ENCODE results near the gene BUD31. TPM values are rescaled to one million over a fixed set of nuclear protein-coding genes. Genes with fewer than 3 reads are reported as not detected.
"Not testable (repeated sequence)": the region's sequence is repeated elsewhere in the genome, so short reads cannot be mapped to it uniquely, and the experiment has no call there.

The BUD31 gene
- total RNA-seq, 1 donor from 2014 or later, result 176 TPM

- DNase-seq (ENCODE audit: low read depth) (no peak), FAIRE-seq (no peak)
- no peak overlapping the region for H3K27ac ChIP-seq (ENCODE audit: low read depth, low read length)
- H3K4me3 ChIP-seq (ENCODE audit: insufficient read depth, low read depth, low read length), result no peak overlapping the region
- no peaks in the 10 kb centered on the region for H3K27me3 ChIP-seq (ENCODE audit: insufficient read depth, low read length)
- Mint-ChIP-seq H3K27ac (ENCODE audit: unreplicated experiment) (no peak overlapping the region), H3K9me3 (ENCODE audit: unreplicated experiment) (no peaks in the 10 kb centered on the region), H3K36me3 (ENCODE audit: low read depth, unreplicated experiment) (peaks cover 6% of the 10 kb centered on the region), H3K4me1 (ENCODE audit: low read depth, unreplicated experiment) (peaks cover 13% of the 10 kb centered on the region), H3K4me3 (ENCODE audit: unreplicated experiment) (no peak overlapping the region), H3K27me3 (ENCODE audit: low read depth, unreplicated experiment) (no peaks in the 10 kb centered on the region)
- no peaks in the 10 kb centered on the region for H3K9me3 ChIP-seq (ENCODE audit: insufficient read depth, low read depth, low read length)
- peaks cover 14% of the 10 kb centered on the region for H3K4me1 ChIP-seq (ENCODE audit: insufficient read depth, low read length)
- TF ChIP-seq, protein P1, sequence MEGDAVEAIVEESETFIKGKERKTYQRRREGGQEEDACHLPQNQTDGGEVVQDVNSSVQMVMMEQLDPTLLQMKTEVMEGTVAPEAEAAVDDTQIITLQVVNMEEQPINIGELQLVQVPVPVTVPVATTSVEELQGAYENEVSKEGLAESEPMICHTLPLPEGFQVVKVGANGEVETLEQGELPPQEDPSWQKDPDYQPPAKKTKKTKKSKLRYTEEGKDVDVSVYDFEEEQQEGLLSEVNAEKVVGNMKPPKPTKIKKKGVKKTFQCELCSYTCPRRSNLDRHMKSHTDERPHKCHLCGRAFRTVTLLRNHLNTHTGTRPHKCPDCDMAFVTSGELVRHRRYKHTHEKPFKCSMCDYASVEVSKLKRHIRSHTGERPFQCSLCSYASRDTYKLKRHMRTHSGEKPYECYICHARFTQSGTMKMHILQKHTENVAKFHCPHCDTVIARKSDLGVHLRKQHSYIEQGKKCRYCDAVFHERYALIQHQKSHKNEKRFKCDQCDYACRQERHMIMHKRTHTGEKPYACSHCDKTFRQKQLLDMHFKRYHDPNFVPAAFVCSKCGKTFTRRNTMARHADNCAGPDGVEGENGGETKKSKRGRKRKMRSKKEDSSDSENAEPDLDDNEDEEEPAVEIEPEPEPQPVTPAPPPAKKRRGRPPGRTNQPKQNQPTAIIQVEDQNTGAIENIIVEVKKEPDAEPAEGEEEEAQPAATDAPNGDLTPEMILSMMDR (IDR thresholded peaks at IDR 0.05; ENCODE audit: insufficient read depth, low read depth, low read length), result no peak
- TF ChIP-seq EZH2 (IDR thresholded peaks at IDR 0.05; ENCODE audit: insufficient read depth, low read length), result no peak
- H3K79me2 ChIP-seq (ENCODE audit: insufficient read depth, low read length), result peaks cover 49% of the 10 kb centered on the region
- peaks cover 9% of the 10 kb centered on the region for H3K36me3 ChIP-seq (ENCODE audit: insufficient read depth, low read length)
- H3K4me2 ChIP-seq (ENCODE audit: low read length), result no peak overlapping the region
- peaks cover 63% of the 10 kb centered on the region for H4K20me1 ChIP-seq (ENCODE audit: insufficient read depth, low read length)
- no peak overlapping the region for H2AFZ ChIP-seq (ENCODE audit: low read depth, low read length)
- H3K9ac ChIP-seq (ENCODE audit: low read length), result no peak overlapping the region
Measured at GRCh38 chr7:99384523-99384922, 24.2 kb upstream of the BUD31 start.

- peaks cover 38% of the 10 kb centered on the region for H3K79me2 ChIP-seq (ENCODE audit: insufficient read depth, low read length)
- H3K36me3 ChIP-seq (ENCODE audit: insufficient read depth, low read length), result peaks cover 16% of the 10 kb centered on the region
- H4K20me1 ChIP-seq (ENCODE audit: insufficient read depth, low read length), result peaks cover 59% of the 10 kb centered on the region
- H3K9me3 ChIP-seq (ENCODE audit: insufficient read depth, low read depth, low read length), result no peaks in the 10 kb centered on the region
- FAIRE-seq (no peak), DNase-seq (ENCODE audit: low read depth) (no peak)
- no peak overlapping the region for H3K4me2 ChIP-seq (ENCODE audit: low read length)
- TF ChIP-seq, protein P1 (IDR thresholded peaks at IDR 0.05; ENCODE audit: insufficient read depth, low read depth, low read length), result no peak
- TF ChIP-seq EZH2 (IDR thresholded peaks at IDR 0.05; ENCODE audit: insufficient read depth, low read length), result no peak
- H3K9ac ChIP-seq (ENCODE audit: low read length), result no peak overlapping the region
- peaks cover 3% of the 10 kb centered on the region for H3K4me1 ChIP-seq (ENCODE audit: insufficient read depth, low read length)
- H3K4me3 Mint-ChIP-seq (ENCODE audit: unreplicated experiment), result no peak overlapping the region
- no peaks in the 10 kb centered on the region for H3K27me3 Mint-ChIP-seq (ENCODE audit: low read depth, unreplicated experiment)
- H3K36me3 Mint-ChIP-seq (ENCODE audit: low read depth, unreplicated experiment), result peaks cover 6% of the 10 kb centered on the region
- H2AFZ ChIP-seq (ENCODE audit: low read depth, low read length), result no peak overlapping the region
- no peaks in the 10 kb centered on the region for H3K27me3 ChIP-seq (ENCODE audit: insufficient read depth, low read length)
- no peak overlapping the region for H3K27ac ChIP-seq (ENCODE audit: low read depth, low read length)
- H3K9me3 Mint-ChIP-seq (ENCODE audit: unreplicated experiment), result no peaks in the 10 kb centered on the region
- no peak overlapping the region for H3K27ac Mint-ChIP-seq (ENCODE audit: unreplicated experiment)
- no peak overlapping the region for H3K4me3 ChIP-seq (ENCODE audit: insufficient read depth, low read depth, low read length)
- peaks cover 5% of the 10 kb centered on the region for H3K4me1 Mint-ChIP-seq (ENCODE audit: low read depth, unreplicated experiment)
Measured at GRCh38 chr7:99385564-99385963, 23.2 kb upstream of the BUD31 start.

GRCh38 chr7:99386584-99387238 is 22.1 kb upstream of the BUD31 start:
- H3K27me3 ChIP-seq (ENCODE audit: insufficient read depth, low read length), result no peaks in the 10 kb centered on the region
- Mint-ChIP-seq H3K36me3 (ENCODE audit: low read depth, unreplicated experiment) (peaks cover 6% of the 10 kb centered on the region), H3K27me3 (ENCODE audit: low read depth, unreplicated experiment) (no peaks in the 10 kb centered on the region), H3K27ac (ENCODE audit: unreplicated experiment) (no peak overlapping the region), H3K4me1 (ENCODE audit: low read depth, unreplicated experiment) (no peaks in the 10 kb centered on the region), H3K4me3 (ENCODE audit: unreplicated experiment) (no peak overlapping the region), H3K9me3 (ENCODE audit: unreplicated experiment) (no peaks in the 10 kb centered on the region)
- no peak overlapping the region for H3K4me3 ChIP-seq (ENCODE audit: insufficient read depth, low read depth, low read length)
- no peak overlapping the region for H3K4me2 ChIP-seq (ENCODE audit: low read length)
- peaks cover 58% of the 10 kb centered on the region for H4K20me1 ChIP-seq (ENCODE audit: insufficient read depth, low read length)
- DNase-seq (ENCODE audit: low read depth), result no peak
- peaks cover 24% of the 10 kb centered on the region for H3K36me3 ChIP-seq (ENCODE audit: insufficient read depth, low read length)
- H3K79me2 ChIP-seq (ENCODE audit: insufficient read depth, low read length), result peaks cover 27% of the 10 kb centered on the region
- H3K27ac ChIP-seq (ENCODE audit: low read depth, low read length), result no peak overlapping the region
- TF ChIP-seq, protein P1 (IDR thresholded peaks at IDR 0.05; ENCODE audit: insufficient read depth, low read depth, low read length), result peak; percentile 15
- TF ChIP-seq EZH2 (IDR thresholded peaks at IDR 0.05; ENCODE audit: insufficient read depth, low read length), result no peak
- FAIRE-seq, result no peak
- no peaks in the 10 kb centered on the region for H3K9me3 ChIP-seq (ENCODE audit: insufficient read depth, low read depth, low read length)
- no peak overlapping the region for H2AFZ ChIP-seq (ENCODE audit: low read depth, low read length)
- no peak overlapping the region for H3K9ac ChIP-seq (ENCODE audit: low read length)
- H3K4me1 ChIP-seq (ENCODE audit: insufficient read depth, low read length), result no peaks in the 10 kb centered on the region

- H3K4me1 ChIP-seq (ENCODE audit: insufficient read depth, low read length); H2AFZ ChIP-seq (ENCODE audit: low read depth, low read length); H3K36me3 Mint-ChIP-seq (ENCODE audit: low read depth, unreplicated experiment); H3K4me1 Mint-ChIP-seq (ENCODE audit: low read depth, unreplicated experiment); H3K4me2 ChIP-seq (ENCODE audit: low read length); FAIRE-seq; H3K9me3 Mint-ChIP-seq (ENCODE audit: unreplicated experiment); H3K27ac Mint-ChIP-seq (ENCODE audit: unreplicated experiment); H3K4me3 Mint-ChIP-seq (ENCODE audit: unreplicated experiment); H3K27ac ChIP-seq (ENCODE audit: low read depth, low read length); H3K27me3 Mint-ChIP-seq (ENCODE audit: low read depth, unreplicated experiment); H3K27me3 ChIP-seq (ENCODE audit: insufficient read depth, low read length); H3K9ac ChIP-seq (ENCODE audit: low read length); H3K9me3 ChIP-seq (ENCODE audit: insufficient read depth, low read depth, low read length); H3K4me3 ChIP-seq (ENCODE audit: insufficient read depth, low read depth, low read length); DNase-seq (ENCODE audit: low read depth): not testable (repeated sequence)
- Histone ChIP-seq H3K36me3 (ENCODE audit: insufficient read depth, low read length) (peaks cover 27% of the 10 kb centered on the region), H3K79me2 (ENCODE audit: insufficient read depth, low read length) (peaks cover 21% of the 10 kb centered on the region), H4K20me1 (ENCODE audit: insufficient read depth, low read length) (peaks cover 58% of the 10 kb centered on the region)
Measured at GRCh38 chr7:99387239-99387635, 21.5 kb upstream of the BUD31 start.

All from astrocyte (in vitro differentiated cells and primary cell).